B cell (primary cell): ENCODE results near the gene ATP11C.

ENCODE experiments used
- EZH2 ChIP-seq: IDR thresholded peaks from 2 replicates; pipeline ENCODE4 v1.6.1; 2012; ENCODE audit warnings: borderline replicate concordance, low read depth, mild to moderate bottlenecking, moderate library complexity, low read length; ENCODE audit not compliant: insufficient read depth, poor library complexity, severe bottlenecking
- TF ChIP-seq, protein P1 (sequence below): fragments of 200-600 bp; IDR thresholded peaks from one replicate; pipeline ENCODE4 v1.8.0; 2022; ENCODE audit warnings: antibody characterized with exemption, mild to moderate bottlenecking

DNA sequence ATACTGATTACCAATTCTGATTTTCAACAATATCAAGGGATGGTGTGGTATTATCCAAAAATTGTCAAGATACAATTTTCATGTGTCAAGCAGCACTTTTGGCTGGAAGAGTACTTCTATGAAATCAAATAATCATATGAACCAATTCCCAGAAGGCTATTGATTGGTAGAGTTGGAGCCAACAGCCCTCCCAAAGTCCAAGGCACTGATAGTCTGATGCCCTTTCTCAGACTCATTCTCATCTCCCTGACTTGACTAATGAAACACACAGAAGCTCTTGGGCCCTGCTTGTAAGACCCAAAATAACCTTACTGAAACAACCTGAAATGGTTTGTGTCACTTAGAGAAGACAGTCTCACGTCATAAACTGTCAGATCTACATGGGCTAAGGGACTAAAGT is 48.9 kb downstream of the ATP11C start:
- TF ChIP-seq, protein P1, sequence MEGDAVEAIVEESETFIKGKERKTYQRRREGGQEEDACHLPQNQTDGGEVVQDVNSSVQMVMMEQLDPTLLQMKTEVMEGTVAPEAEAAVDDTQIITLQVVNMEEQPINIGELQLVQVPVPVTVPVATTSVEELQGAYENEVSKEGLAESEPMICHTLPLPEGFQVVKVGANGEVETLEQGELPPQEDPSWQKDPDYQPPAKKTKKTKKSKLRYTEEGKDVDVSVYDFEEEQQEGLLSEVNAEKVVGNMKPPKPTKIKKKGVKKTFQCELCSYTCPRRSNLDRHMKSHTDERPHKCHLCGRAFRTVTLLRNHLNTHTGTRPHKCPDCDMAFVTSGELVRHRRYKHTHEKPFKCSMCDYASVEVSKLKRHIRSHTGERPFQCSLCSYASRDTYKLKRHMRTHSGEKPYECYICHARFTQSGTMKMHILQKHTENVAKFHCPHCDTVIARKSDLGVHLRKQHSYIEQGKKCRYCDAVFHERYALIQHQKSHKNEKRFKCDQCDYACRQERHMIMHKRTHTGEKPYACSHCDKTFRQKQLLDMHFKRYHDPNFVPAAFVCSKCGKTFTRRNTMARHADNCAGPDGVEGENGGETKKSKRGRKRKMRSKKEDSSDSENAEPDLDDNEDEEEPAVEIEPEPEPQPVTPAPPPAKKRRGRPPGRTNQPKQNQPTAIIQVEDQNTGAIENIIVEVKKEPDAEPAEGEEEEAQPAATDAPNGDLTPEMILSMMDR, result no peak
- no peak for TF ChIP-seq EZH2
